Astrocyte (in vitro differentiated cells and primary cell): ENCODE measurements around the gene PCDHA2. TPM values are rescaled to one million over a fixed set of nuclear protein-coding genes. Genes with fewer than 3 reads are reported as not detected.
"Not testable (repeated sequence)": the region's sequence is repeated elsewhere in the genome, so short reads cannot be mapped to it uniquely, and the experiment has no call there.

Source experiments
- DNase-seq: peaks from one replicate; pipeline ENCODE4 v3.0.0-alpha.2; 2010; ENCODE audit warnings: low read depth
- FAIRE-seq: peaks from 2 replicates; lab custom pipeline; 2011; peaks lifted over from hg19 to GRCh38; lab: Jason Lieb, UNC
- H2AFZ ChIP-seq: 2 replicates; pipeline ENCODE4 v1.6.0; 2012; ENCODE audit warnings: low read depth, low read length, inconsistent platforms
- H3K27ac ChIP-seq: 2 replicates; pipeline ENCODE4 v1.5.1; 2011; ENCODE audit warnings: low read depth, low read length, inconsistent platforms
- H3K27me3 ChIP-seq: 2 replicates; pipeline ENCODE4 v1.6.0; 2011; ENCODE audit warnings: low read length, inconsistent platforms; ENCODE audit not compliant: insufficient read depth
- H3K36me3 ChIP-seq: 2 replicates; pipeline ENCODE4 v1.5.1; 2011; ENCODE audit warnings: low read length, inconsistent platforms; ENCODE audit not compliant: insufficient read depth
- H3K4me1 ChIP-seq: 2 replicates; pipeline ENCODE4 v1.5.1; 2011; ENCODE audit warnings: low read length, inconsistent platforms; ENCODE audit not compliant: insufficient read depth
- H3K4me2 ChIP-seq: 2 replicates; pipeline ENCODE4 v1.6.0; 2012; ENCODE audit warnings: low read length, inconsistent platforms
- H3K4me3 ChIP-seq: 2 replicates; pipeline ENCODE4 v1.5.1; 2011; ENCODE audit warnings: low read depth, mild to moderate bottlenecking, low read length, inconsistent platforms; ENCODE audit not compliant: insufficient read depth
- H3K79me2 ChIP-seq: 2 replicates; pipeline ENCODE4 v1.6.0; 2012; ENCODE audit warnings: mild to moderate bottlenecking, low read length, inconsistent platforms; ENCODE audit not compliant: insufficient read depth
- H3K9ac ChIP-seq: 2 replicates; pipeline ENCODE4 v1.6.0; 2012; ENCODE audit warnings: mild to moderate bottlenecking, low read length, inconsistent platforms
- H3K9me3 ChIP-seq: 2 replicates; pipeline ENCODE4 v1.5.1; 2012; ENCODE audit warnings: low read depth, mild to moderate bottlenecking, low read length, inconsistent platforms; ENCODE audit not compliant: insufficient read depth
- H4K20me1 ChIP-seq: 2 replicates; pipeline ENCODE4 v1.6.0; 2012; ENCODE audit warnings: low read length, inconsistent platforms; ENCODE audit not compliant: insufficient read depth
- H3K27ac Mint-ChIP-seq: one replicate; pipeline ENCODE4 v1.8.0; 2021; ENCODE audit warnings: mild to moderate bottlenecking, mixed read lengths; ENCODE audit not compliant: unreplicated experiment
- H3K27me3 Mint-ChIP-seq: one replicate; pipeline ENCODE4 v1.8.0; 2021; ENCODE audit warnings: low read depth, mixed read lengths; ENCODE audit not compliant: unreplicated experiment
- H3K36me3 Mint-ChIP-seq: one replicate; pipeline ENCODE4 v1.8.0; 2021; ENCODE audit warnings: low read depth, mixed read lengths; ENCODE audit not compliant: unreplicated experiment
- H3K4me1 Mint-ChIP-seq: one replicate; pipeline ENCODE4 v1.8.0; 2021; ENCODE audit warnings: low read depth, mixed read lengths; ENCODE audit not compliant: unreplicated experiment
- H3K4me3 Mint-ChIP-seq: one replicate; pipeline ENCODE4 v1.8.0; 2021; ENCODE audit warnings: mild to moderate bottlenecking, moderate library complexity, mixed read lengths; ENCODE audit not compliant: unreplicated experiment
- H3K9me3 Mint-ChIP-seq: one replicate; pipeline ENCODE4 v1.8.0; 2021; ENCODE audit warnings: mild to moderate bottlenecking, mixed read lengths; ENCODE audit not compliant: unreplicated experiment
- EZH2 ChIP-seq: IDR thresholded peaks from 2 replicates; pipeline ENCODE4 v1.6.1; 2012; ENCODE audit warnings: mild to moderate bottlenecking, low read length, inconsistent platforms; ENCODE audit not compliant: insufficient read depth
- total RNA-seq: library from RNA; stranded (reverse); gene quantifications from 2 replicates; pipeline ENCODE4 v1.2.1, GENCODE V29; 2021
- TF ChIP-seq, protein P1 (sequence below): IDR thresholded peaks from 2 replicates; pipeline ENCODE4 v1.5.1; 2011; ENCODE audit warnings: low read depth, mild to moderate bottlenecking, inconsistent platforms, low read length, moderate library complexity; ENCODE audit not compliant: insufficient read depth

PCDHA2 gene
- total RNA-seq, 1 donor from 2014 or later, result 2.3 TPM

- FAIRE-seq (no peak), DNase-seq (no peak)
- no peak for TF ChIP-seq EZH2
- TF ChIP-seq, protein P1, sequence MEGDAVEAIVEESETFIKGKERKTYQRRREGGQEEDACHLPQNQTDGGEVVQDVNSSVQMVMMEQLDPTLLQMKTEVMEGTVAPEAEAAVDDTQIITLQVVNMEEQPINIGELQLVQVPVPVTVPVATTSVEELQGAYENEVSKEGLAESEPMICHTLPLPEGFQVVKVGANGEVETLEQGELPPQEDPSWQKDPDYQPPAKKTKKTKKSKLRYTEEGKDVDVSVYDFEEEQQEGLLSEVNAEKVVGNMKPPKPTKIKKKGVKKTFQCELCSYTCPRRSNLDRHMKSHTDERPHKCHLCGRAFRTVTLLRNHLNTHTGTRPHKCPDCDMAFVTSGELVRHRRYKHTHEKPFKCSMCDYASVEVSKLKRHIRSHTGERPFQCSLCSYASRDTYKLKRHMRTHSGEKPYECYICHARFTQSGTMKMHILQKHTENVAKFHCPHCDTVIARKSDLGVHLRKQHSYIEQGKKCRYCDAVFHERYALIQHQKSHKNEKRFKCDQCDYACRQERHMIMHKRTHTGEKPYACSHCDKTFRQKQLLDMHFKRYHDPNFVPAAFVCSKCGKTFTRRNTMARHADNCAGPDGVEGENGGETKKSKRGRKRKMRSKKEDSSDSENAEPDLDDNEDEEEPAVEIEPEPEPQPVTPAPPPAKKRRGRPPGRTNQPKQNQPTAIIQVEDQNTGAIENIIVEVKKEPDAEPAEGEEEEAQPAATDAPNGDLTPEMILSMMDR, result no peak
- peaks cover 9% of the 10 kb centered on the region for H3K36me3 Mint-ChIP-seq
- Histone ChIP-seq H3K4me1 (no peaks in the 10 kb centered on the region), H3K36me3 (no peaks in the 10 kb centered on the region), H3K9ac (no peak overlapping the region), H2AFZ (no peak overlapping the region), H3K27me3 (no peaks in the 10 kb centered on the region), H3K79me2 (no peaks in the 10 kb centered on the region), H3K9me3 (peaks cover 17% of the 10 kb centered on the region), H3K4me2 (no peak overlapping the region), H3K27ac (no peak overlapping the region), H3K4me3 (no peak overlapping the region), H4K20me1 (no peaks in the 10 kb centered on the region)
- H3K27me3 Mint-ChIP-seq, result no peaks in the 10 kb centered on the region
- H3K4me1 Mint-ChIP-seq, result no peaks in the 10 kb centered on the region
- peaks cover 23% of the 10 kb centered on the region for H3K9me3 Mint-ChIP-seq
- H3K4me3 Mint-ChIP-seq, result no peak overlapping the region
- H3K27ac Mint-ChIP-seq, result no peak overlapping the region
Measured at GRCh38 chr5:140791089-140791488, 3.6 kb upstream of the PCDHA2 start.

DNA sequence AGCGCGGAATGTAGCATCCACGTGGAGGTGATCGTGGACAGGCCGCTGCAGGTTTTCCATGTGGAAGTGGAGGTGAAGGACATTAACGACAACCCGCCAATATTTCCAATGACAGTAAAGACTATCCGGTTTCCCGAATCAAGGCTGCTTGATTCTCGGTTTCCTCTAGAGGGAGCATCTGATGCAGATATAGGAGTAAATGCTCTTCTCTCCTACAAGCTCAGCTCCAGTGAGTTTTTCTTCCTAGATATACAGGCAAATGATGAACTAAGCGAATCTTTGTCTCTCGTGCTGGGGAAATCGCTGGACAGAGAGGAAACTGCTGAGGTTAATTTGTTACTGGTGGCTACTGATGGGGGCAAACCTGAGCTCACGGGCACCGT lies 598 bp downstream of the PCDHA2 start:
- no peaks in the 10 kb centered on the region for H3K79me2 ChIP-seq
- no peaks in the 10 kb centered on the region for H3K4me1 Mint-ChIP-seq
- TF ChIP-seq, protein P1, result no peak
- no peak for TF ChIP-seq EZH2
- H4K20me1 ChIP-seq, result no peaks in the 10 kb centered on the region
- H3K9me3 Mint-ChIP-seq, result peaks cover 14% of the 10 kb centered on the region
- H3K27me3 ChIP-seq, result no peaks in the 10 kb centered on the region
- H3K27me3 Mint-ChIP-seq, result no peaks in the 10 kb centered on the region
- peaks cover 10% of the 10 kb centered on the region for H3K36me3 Mint-ChIP-seq
- no peak overlapping the region for H3K27ac ChIP-seq
- H3K4me3 ChIP-seq, result no peak overlapping the region
- FAIRE-seq, result no peak
- no peak overlapping the region for H3K9ac ChIP-seq
- peak overlapping the region; percentile 89 for H3K4me3 Mint-ChIP-seq
- H3K9me3 ChIP-seq, result peaks cover 10% of the 10 kb centered on the region
- DNase-seq, result no peak
- no peak overlapping the region for H3K4me2 ChIP-seq
- no peak overlapping the region for H3K27ac Mint-ChIP-seq
- H3K4me1 ChIP-seq, result no peaks in the 10 kb centered on the region
- no peak overlapping the region for H2AFZ ChIP-seq
- H3K36me3 ChIP-seq, result no peaks in the 10 kb centered on the region

DNA sequence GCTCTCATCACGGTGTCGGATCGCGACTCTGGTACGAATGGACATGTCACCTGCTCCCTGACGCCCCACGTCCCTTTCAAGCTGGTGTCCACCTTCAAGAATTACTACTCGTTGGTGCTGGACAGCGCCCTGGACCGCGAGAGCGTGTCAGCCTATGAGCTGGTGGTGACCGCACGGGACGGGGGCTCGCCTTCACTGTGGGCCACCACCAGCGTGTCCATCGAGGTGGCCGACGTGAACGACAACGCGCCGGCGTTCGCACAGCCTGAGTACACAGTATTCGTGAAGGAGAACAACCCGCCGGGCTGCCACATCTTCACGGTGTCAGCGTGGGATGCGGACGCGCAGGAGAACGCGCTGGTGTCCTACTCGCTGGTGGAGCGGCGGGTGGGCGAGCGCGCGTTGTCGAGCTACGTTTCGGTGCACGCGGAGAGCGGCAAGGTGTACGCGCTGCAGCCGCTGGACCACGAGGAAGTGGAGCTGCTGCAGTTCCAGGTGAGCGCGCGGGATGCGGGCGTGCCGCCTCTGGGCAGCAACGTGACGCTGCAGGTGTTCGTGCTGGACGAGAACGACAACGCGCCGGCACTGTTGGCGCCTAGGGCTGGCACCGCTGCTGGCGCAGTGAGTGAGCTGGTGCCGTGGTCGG lies 1.5 kb downstream of the PCDHA2 start:
- Mint-ChIP-seq H3K9me3 (peaks cover 18% of the 10 kb centered on the region), H3K36me3 (peaks cover 14% of the 10 kb centered on the region)
- not testable (repeated sequence) for H3K27me3 Mint-ChIP-seq, H3K4me3 Mint-ChIP-seq, H3K27ac ChIP-seq, H3K4me3 ChIP-seq, H3K4me1 Mint-ChIP-seq, H3K79me2 ChIP-seq, H3K36me3 ChIP-seq, H2AFZ ChIP-seq, H3K27ac Mint-ChIP-seq, H3K9ac ChIP-seq, H4K20me1 ChIP-seq, FAIRE-seq, H3K27me3 ChIP-seq, DNase-seq, H3K4me2 ChIP-seq, H3K4me1 ChIP-seq
- peaks cover 10% of the 10 kb centered on the region for H3K9me3 ChIP-seq
